HUES6 (cell line): Measurements from ENCODE around the gene RAG1.
"Not testable (repeated sequence)": the region's sequence is repeated elsewhere in the genome, so short reads cannot be mapped to it uniquely, and the experiment has no call there.

Experiments
- H3K27ac ChIP-seq: 2 replicates; pipeline ENCODE4 v1.7.0; 2013; ENCODE audit warnings: low read depth, mild to moderate bottlenecking, low read length, inconsistent platforms
- H3K27me3 ChIP-seq: 2 replicates; pipeline ENCODE4 v1.6.1; 2013; ENCODE audit warnings: low read length; ENCODE audit not compliant: control insufficient read depth, insufficient read depth
- H3K36me3 ChIP-seq: 2 replicates; pipeline ENCODE4 v1.6.1; 2013; ENCODE audit warnings: low read length; ENCODE audit not compliant: control insufficient read depth, insufficient read depth
- H3K4me1 ChIP-seq: 2 replicates; pipeline ENCODE4 v1.6.1; 2013; ENCODE audit warnings: low read length; ENCODE audit not compliant: control insufficient read depth, insufficient read depth
- H3K4me3 ChIP-seq: 2 replicates; pipeline ENCODE4 v1.5.1; 2013; ENCODE audit warnings: low read depth, low read length
- H3K9ac ChIP-seq: one replicate; pipeline ENCODE4 v1.6.1; 2013; ENCODE audit warnings: mild to moderate bottlenecking, low read length
- H3K9me3 ChIP-seq: 2 replicates; pipeline ENCODE4 v1.6.1; 2013; ENCODE audit warnings: low read depth, low read length; ENCODE audit not compliant: control insufficient read depth, insufficient read depth

RAG1 gene

GRCh38 chr11:36567694-36568093 is at the start of gene RAG1:
Gene RAG1, plus strand, starts transcription at chr11:36568007. Its CDS starts 5,298 bp downstream, at chr11:36573305.
- H3K27me3 ChIP-seq, result peaks cover 10% of the 10 kb centered on the region; the same call in 1 of the 2 replicates
- no peak within 1 kb of the TSS for H3K9ac ChIP-seq
- no peaks in the 10 kb centered on the region for H3K9me3 ChIP-seq
- no peak within 1 kb of the TSS for H3K27ac ChIP-seq
- no peaks in the 10 kb centered on the region for H3K36me3 ChIP-seq
- no peak within 1 kb of the TSS for H3K4me3 ChIP-seq
- H3K4me1 ChIP-seq, result peaks cover 8% of the 10 kb centered on the region; the same call in 1 of the 2 replicates

- Histone ChIP-seq H3K27me3 (no peaks in the 10 kb centered on the region), H3K4me3 (no peak overlapping the region), H3K36me3 (no peaks in the 10 kb centered on the region), H3K9ac (no peak overlapping the region), H3K4me1 (no peaks in the 10 kb centered on the region), H3K27ac (no peak overlapping the region), H3K9me3 (no peaks in the 10 kb centered on the region)
Measured at GRCh38 chr11:36530840-36531239, 37.0 kb upstream of the RAG1 start.

DNA sequence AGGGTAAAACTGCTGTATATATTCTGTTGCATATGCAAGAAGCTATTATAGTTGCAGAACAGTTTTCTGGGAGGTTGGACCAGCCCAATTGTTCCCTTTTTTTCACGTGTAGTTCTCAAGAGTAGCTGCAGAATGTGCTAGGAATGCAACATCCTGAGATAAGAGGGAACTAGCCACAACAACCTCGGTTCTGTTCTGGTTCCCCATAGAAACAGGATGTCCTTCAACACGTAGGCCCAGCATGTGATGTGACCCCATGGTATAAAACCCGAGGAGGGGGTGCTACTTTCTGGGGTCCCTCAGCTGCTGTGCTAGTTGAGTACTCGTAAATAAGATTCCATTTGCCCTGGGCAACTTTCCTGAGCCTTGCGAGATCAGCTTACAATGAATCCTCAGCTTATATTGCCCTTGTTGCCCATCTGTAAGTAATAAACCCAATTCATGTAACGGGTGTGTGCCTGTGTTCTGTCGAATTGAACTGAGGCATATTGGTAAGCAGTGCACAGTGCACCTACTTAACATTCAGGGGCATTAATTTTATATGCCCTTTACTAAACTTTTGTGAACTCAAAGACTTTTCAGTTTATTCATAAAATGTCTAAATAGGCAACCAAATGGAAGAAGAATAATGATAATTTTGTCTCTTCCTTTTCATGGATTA is 34.7 kb upstream of the RAG1 start:
- H3K4me3 ChIP-seq, result no peak overlapping the region

GRCh38 chr11:36534276-36534840 is 33.4 kb upstream of the RAG1 start:
- Histone ChIP-seq H3K4me3 (no peak overlapping the region), H3K36me3 (no peaks in the 10 kb centered on the region), H3K4me1 (no peaks in the 10 kb centered on the region), H3K27me3 (no peaks in the 10 kb centered on the region), H3K27ac (no peak overlapping the region), H3K9ac (no peak overlapping the region), H3K9me3 (no peaks in the 10 kb centered on the region)

More for the DNA sequence above, 34.7 kb upstream of the RAG1 start:
- Histone ChIP-seq H3K27me3 (no peaks in the 10 kb centered on the region), H3K4me1 (no peaks in the 10 kb centered on the region), H3K36me3 (no peaks in the 10 kb centered on the region), H3K9ac (no peak overlapping the region), H3K27ac (no peak overlapping the region), H3K9me3 (no peaks in the 10 kb centered on the region)

- H3K27me3 ChIP-seq, result no peaks in the 10 kb centered on the region
- no peak overlapping the region for H3K4me3 ChIP-seq
- no peaks in the 10 kb centered on the region for H3K36me3 ChIP-seq
- H3K9me3 ChIP-seq, result no peaks in the 10 kb centered on the region
- no peak overlapping the region for H3K9ac ChIP-seq
- no peak overlapping the region for H3K27ac ChIP-seq
- peaks cover 4% of the 10 kb centered on the region; the same call in 1 of the 2 replicates for H3K4me1 ChIP-seq
Measured at GRCh38 chr11:36540998-36541397, 26.8 kb upstream of the RAG1 start.

- H3K27me3 ChIP-seq, result no peaks in the 10 kb centered on the region
- no peaks in the 10 kb centered on the region; the same call in 1 of the 2 replicates for H3K9me3 ChIP-seq
- H3K27ac ChIP-seq, result no peak overlapping the region
- H3K4me3 ChIP-seq, result no peak overlapping the region
- H3K4me1 ChIP-seq, result no peaks in the 10 kb centered on the region
- no peaks in the 10 kb centered on the region for H3K36me3 ChIP-seq
- H3K9ac ChIP-seq, result no peak overlapping the region
Measured at GRCh38 chr11:36550385-36551115, 17.3 kb upstream of the RAG1 start.

DNA sequence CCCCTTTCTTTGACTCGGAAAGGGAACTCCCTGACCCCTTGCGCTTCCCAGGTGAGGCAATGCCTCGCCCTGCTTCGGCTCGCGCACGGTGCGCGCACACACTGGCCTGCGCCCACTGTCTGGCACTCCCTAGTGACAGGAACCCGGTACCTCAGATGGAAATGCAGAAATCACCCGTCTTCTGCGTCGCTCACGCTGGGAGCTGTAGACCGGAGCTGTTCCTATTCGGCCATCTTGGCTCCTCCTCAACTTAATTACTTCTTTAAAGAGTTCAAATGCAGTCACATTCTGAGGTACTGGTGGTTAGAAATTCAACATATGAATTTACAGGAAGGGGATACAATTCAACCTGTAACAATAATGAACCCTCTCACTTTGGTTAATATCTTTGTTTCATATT is 10.4 kb upstream of the RAG1 start:
- not testable (repeated sequence) for H3K4me1 ChIP-seq, H3K36me3 ChIP-seq, H3K27ac ChIP-seq, H3K27me3 ChIP-seq
- H3K9me3 ChIP-seq, result peaks cover 14% of the 10 kb centered on the region
- peak overlapping the region; percentile 33 for H3K9ac ChIP-seq
- peak overlapping the region; percentile 48 for H3K4me3 ChIP-seq

DNA sequence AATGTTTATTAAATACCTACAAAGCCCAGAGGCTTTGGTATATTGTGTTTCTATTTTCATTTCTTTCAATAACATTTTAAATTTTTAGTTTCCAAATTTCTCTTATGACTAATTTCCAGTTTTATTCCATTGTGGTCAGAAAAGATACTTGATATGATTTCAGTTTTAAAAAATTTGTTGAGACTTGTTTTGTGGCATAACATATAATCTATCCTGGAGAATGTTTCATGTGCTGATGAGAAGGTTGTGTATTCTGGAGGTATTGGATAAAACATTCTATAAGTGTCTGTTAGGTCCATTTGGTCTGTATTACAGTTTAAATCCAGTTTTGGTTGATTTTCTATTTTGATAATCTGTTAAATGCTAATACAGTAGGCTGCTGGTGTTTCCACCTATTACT is 9.8 kb upstream of the RAG1 start:
- Histone ChIP-seq H3K4me1 (no peaks in the 10 kb centered on the region), H3K27me3 (no peaks in the 10 kb centered on the region), H3K4me3 (peak overlapping the region; percentile 48; the same call in 1 of the 2 replicates), H3K9me3 (peaks cover 14% of the 10 kb centered on the region), H3K9ac (no peak overlapping the region), H3K36me3 (no peaks in the 10 kb centered on the region), H3K27ac (no peak overlapping the region)

DNA sequence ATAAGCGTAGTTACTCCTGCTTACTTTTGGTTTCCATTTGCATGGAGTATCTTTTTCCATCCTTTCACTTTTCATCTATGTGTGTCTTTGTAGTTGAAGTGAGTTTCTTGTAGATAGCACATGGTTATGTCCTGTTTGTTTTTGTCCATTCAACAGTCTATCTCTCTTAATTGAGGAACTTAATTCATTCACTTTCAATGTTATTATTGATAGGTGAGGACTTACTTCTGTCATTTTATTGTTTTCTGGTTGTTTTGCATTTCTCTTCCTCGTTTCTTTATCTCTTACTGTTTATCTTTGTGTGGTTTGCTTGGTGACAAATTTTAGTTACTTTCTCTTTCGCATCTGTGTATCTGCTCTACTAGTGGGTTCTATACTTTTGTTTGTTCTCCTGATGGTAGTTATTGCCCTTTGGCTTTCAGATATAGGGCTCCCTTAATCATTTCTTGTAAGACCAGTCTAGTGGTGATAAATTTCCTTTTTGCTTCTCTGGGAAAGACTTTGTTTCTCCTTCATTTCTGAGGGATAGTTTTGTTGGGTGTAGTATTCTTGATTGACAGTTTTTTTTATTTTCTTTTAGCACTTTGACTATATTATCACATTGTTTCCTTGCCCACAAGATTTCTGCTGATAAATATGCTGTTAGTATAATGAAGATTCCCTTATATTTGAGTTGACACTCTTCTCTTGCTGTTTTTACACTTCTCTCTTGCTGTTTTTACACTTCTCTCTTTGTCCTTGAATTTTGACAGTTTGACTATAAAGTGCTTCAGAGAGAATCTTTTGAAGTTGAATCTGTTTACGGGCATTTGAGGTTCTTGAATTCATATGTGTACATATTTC is 9.0 kb upstream of the RAG1 start:
- Histone ChIP-seq H3K27ac (no peak overlapping the region), H3K4me3 (no peak overlapping the region), H3K9ac (no peak overlapping the region), H3K4me1 (peaks cover under 1% of the 10 kb centered on the region; the same call in 1 of the 2 replicates), H3K36me3 (no peaks in the 10 kb centered on the region), H3K27me3 (no peaks in the 10 kb centered on the region), H3K9me3 (peaks cover 14% of the 10 kb centered on the region)

DNA sequence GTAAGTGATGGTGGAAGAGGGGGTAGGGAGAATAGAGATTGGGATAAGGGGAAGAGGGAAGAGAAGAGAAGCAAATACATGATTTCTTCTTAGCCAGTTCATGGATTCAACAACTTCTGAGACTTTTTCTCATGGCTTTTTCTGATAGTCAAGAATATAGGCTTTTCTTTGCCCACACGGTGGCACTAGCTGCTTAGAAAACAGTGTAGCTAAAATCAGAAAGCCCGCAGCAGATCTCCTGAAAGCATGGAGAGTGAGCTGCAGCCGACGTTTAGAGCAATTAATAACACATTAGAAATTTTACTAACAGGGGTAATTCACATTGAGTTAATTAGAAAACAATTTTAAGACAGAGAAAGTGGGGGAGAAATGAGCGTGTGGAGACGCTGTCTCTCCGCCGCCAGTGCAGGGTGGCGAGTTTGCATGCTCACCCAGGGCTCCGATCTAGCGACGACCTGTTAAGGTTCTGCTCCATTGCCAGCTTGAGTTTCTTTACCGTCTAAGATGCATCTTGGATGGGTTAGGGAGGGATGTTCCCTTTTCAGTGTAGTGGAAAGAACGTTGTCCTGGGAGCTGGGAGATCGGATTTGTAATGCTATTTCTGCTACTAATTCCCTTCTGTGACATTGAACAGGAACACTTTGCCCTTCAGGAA is 3.3 kb upstream of the RAG1 start:
- peak overlapping the region; percentile 50 for H3K4me3 ChIP-seq
- peaks cover 8% of the 10 kb centered on the region; the same call in 1 of the 2 replicates for H3K4me1 ChIP-seq
- H3K9me3 ChIP-seq, result peaks cover 7% of the 10 kb centered on the region
- H3K36me3 ChIP-seq, result no peaks in the 10 kb centered on the region
- H3K9ac ChIP-seq, result no peak overlapping the region
- peaks cover 10% of the 10 kb centered on the region; the same call in 1 of the 2 replicates for H3K27me3 ChIP-seq
- no peak overlapping the region for H3K27ac ChIP-seq
